ENCODE data around the gene HECA.

Gene HECA

GRCh38 chr6:139134817-139135577 is at the start of gene HECA:
HECA (plus strand) TSS chr6:139135080; CDS start chr6:139135397, 317 bp downstream.
- TF ChIP-seq, protein P1, sequence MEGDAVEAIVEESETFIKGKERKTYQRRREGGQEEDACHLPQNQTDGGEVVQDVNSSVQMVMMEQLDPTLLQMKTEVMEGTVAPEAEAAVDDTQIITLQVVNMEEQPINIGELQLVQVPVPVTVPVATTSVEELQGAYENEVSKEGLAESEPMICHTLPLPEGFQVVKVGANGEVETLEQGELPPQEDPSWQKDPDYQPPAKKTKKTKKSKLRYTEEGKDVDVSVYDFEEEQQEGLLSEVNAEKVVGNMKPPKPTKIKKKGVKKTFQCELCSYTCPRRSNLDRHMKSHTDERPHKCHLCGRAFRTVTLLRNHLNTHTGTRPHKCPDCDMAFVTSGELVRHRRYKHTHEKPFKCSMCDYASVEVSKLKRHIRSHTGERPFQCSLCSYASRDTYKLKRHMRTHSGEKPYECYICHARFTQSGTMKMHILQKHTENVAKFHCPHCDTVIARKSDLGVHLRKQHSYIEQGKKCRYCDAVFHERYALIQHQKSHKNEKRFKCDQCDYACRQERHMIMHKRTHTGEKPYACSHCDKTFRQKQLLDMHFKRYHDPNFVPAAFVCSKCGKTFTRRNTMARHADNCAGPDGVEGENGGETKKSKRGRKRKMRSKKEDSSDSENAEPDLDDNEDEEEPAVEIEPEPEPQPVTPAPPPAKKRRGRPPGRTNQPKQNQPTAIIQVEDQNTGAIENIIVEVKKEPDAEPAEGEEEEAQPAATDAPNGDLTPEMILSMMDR (IDR thresholded peaks at IDR 0.05; ENCODE audit: extremely low read depth, missing control alignments), result no peak
- DNase-seq (ENCODE audit: low spot score), result peak; percentile 94

GRCh38 chr6:139091826-139092225 is 43.1 kb upstream of the HECA start:
- no peak for DNase-seq (ENCODE audit: low spot score)
- TF ChIP-seq, protein P1 (IDR thresholded peaks at IDR 0.05; ENCODE audit: extremely low read depth, missing control alignments), result no peak

- peak; percentile 55 for DNase-seq (ENCODE audit: low spot score)
- TF ChIP-seq, protein P1 (IDR thresholded peaks at IDR 0.05; ENCODE audit: extremely low read depth, missing control alignments), result no peak
These were observed 34.9 kb upstream of the HECA start for GRCh38 chr6:139099984-139100383.

DNA sequence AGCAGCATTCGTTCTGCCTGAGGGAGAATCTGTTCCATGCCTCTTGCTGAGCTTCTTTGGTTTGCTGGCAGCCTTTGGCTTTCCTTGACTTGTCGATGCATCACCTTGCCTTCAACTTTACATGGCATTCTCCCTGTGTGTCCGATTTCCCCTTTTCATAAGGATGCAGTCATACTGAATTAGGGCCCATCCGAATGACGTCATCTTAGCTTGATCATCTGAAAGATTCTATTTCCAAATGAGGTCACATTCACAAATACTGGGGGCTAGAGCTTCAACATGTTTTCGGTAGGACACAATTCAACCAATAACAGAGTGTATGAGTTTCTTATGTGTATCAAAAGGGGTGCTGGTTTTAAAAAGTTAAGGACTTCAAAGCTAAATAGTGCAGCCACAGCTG is 27.8 kb upstream of the HECA start:
- no peak for DNase-seq (ENCODE audit: low spot score)
- TF ChIP-seq, protein P1 (IDR thresholded peaks at IDR 0.05; ENCODE audit: extremely low read depth, missing control alignments), result no peak

DNA sequence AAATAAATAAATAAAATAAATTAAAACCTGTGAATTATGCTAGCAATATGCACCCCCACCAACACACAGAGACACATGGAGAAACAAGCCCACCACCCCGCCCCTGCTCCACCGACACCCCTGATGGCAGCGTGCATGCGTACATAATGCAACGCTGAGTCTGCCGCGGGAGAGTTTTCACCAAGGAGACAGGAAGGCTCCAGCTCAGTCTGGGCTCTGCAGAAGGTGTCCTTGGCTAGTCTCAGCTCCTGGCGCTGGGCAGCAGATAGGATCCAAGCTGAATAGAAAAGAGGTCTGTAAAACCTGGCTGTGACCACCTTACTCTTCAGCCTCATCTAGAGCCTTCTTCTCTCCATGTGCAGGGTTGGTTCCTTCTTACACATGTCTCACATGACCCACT is 26.5 kb upstream of the HECA start:
- TF ChIP-seq, protein P1 (IDR thresholded peaks at IDR 0.05; ENCODE audit: extremely low read depth, missing control alignments), result no peak
- DNase-seq (ENCODE audit: low spot score), result no peak

- no peak for DNase-seq (ENCODE audit: low spot score)
- TF ChIP-seq, protein P1 (IDR thresholded peaks at IDR 0.05; ENCODE audit: extremely low read depth, missing control alignments), result peak; percentile 41
These were observed 25.3 kb upstream of the HECA start for GRCh38 chr6:139109558-139109957.

- TF ChIP-seq, protein P1 (IDR thresholded peaks at IDR 0.05; ENCODE audit: extremely low read depth, missing control alignments), result no peak
- DNase-seq (ENCODE audit: low spot score), result no peak
These were observed 22.7 kb upstream of the HECA start for GRCh38 chr6:139112146-139112545.

All from GM20000 (cell line).